GM21447 (cell line): ENCODE data around the gene GCHFR.

ENCODE experiments used
- ATAC-seq: cut with Tn5 transposase; IDR thresholded peaks from one replicate; pipeline ENCODE4 v1.9.1; 2021; ENCODE audit not compliant: unreplicated experiment

The GCHFR gene

GRCh38 chr15:40775740-40776536 is 12.1 kb downstream of the GCHFR start:
- no peak for ATAC-seq

GRCh38 chr15:40776537-40777141 is 12.8 kb downstream of the GCHFR start:
- ATAC-seq: no peak

- peak; percentile 53 for ATAC-seq
Measured at GRCh38 chr15:40782609-40783227, 18.9 kb downstream of the GCHFR start.

GRCh38 chr15:40785164-40785563 is 21.3 kb downstream of the GCHFR start:
- no peak for ATAC-seq

GRCh38 chr15:40785814-40786213 is 21.9 kb downstream of the GCHFR start:
- ATAC-seq: no peak

- ATAC-seq: no peak
Measured at GRCh38 chr15:40787344-40787841, 23.5 kb downstream of the GCHFR start.

GRCh38 chr15:40787991-40788390 is 24.1 kb downstream of the GCHFR start:
- no peak for ATAC-seq

GRCh38 chr15:40789119-40789518 is 25.3 kb downstream of the GCHFR start:
- no peak for ATAC-seq

GRCh38 chr15:40789999-40790398 is 26.1 kb downstream of the GCHFR start:
- no peak for ATAC-seq

GRCh38 chr15:40790718-40791117 is 26.9 kb downstream of the GCHFR start:
- no peak for ATAC-seq

- ATAC-seq: no peak
Measured at GRCh38 chr15:40792394-40792793, 28.5 kb downstream of the GCHFR start.

- ATAC-seq: no peak
Measured at GRCh38 chr15:40793216-40793989, 29.5 kb downstream of the GCHFR start.

- ATAC-seq: no peak
Measured at GRCh38 chr15:40796041-40796440, 32.2 kb downstream of the GCHFR start.

- ATAC-seq: no peak
Measured at GRCh38 chr15:40796512-40796911, 32.6 kb downstream of the GCHFR start.

- no peak for ATAC-seq
Measured at GRCh38 chr15:40799523-40799922, 35.7 kb downstream of the GCHFR start.

GRCh38 chr15:40803076-40803475 is 39.2 kb downstream of the GCHFR start:
- ATAC-seq: no peak

GRCh38 chr15:40803688-40804087 is 39.8 kb downstream of the GCHFR start:
- ATAC-seq: no peak

GRCh38 chr15:40806672-40807027 is 42.8 kb downstream of the GCHFR start:
- no peak for ATAC-seq

GRCh38 chr15:40807028-40807887 is 43.4 kb downstream of the GCHFR start, which contains the start of the genes DNAJC17 and ZFYVE19:
Gene DNAJC17, minus strand, starts transcription at chr15:40807473. Its CDS starts 27 bp downstream, at chr15:40807446.
Gene ZFYVE19, plus strand, starts transcription at chr15:40807089. Its CDS starts 501 bp downstream, at chr15:40807590.
- ATAC-seq: peak; percentile 90

GRCh38 chr15:40807888-40808461 is 44.1 kb downstream of the GCHFR start:
- ATAC-seq: no peak
